ENCODE results near the gene CRYM.
A peak's percentile ranks its signal among the peaks of the same experiment; 100 is the strongest.

CRYM gene

DNA sequence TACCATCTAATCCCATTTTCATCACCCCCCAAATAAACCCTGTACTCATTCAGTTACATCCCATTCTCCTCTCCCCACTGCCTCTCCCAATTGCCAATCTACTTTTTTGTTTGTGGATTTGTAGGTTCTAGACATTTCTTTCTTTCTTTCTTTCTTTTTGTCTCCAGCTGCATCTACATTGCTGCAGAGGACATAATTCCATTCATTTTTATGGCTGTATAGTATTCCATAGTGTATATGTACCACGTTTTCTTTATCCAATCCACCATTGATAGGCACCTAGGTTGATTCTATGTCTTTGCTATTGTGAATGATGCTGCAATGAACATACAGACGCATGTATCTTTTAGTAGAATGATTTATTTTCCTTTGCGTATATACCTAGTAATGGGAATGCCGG, 6.3 kb upstream of the CRYM start:
- Histone ChIP-seq H2BK120ac (ENCODE audit: low read depth, low read length) (no peak overlapping the region), H2BK15ac (replicated peaks; ENCODE audit: low read depth) (no peak overlapping the region), H4K8ac (ENCODE audit: low read depth, low read length) (no peak overlapping the region), H3K56ac (ENCODE audit: low read length) (no peak overlapping the region), H3K27me3 (ENCODE audit: insufficient read depth, low read length, poor library complexity) (no peaks in the 10 kb centered on the region), H3K4me3 (ENCODE audit: low read length) (no peak overlapping the region), H3K18ac (ENCODE audit: low read length) (no peak overlapping the region), H3K23ac (ENCODE audit: low read length) (no peak overlapping the region), H3K9ac (ENCODE audit: low read length) (no peak overlapping the region), H3K36me3 (ENCODE audit: control insufficient read depth, insufficient read depth, low read length) (no peaks in the 10 kb centered on the region), H4K5ac (ENCODE audit: low read length) (no peak overlapping the region), H3K79me1 (ENCODE audit: low read length) (no peaks in the 10 kb centered on the region), H3K27ac (ENCODE audit: low read depth, low read length) (no peak overlapping the region), H3K79me2 (ENCODE audit: control insufficient read depth, insufficient read depth, low read length) (no peaks in the 10 kb centered on the region), H3K4ac (ENCODE audit: low read depth, low read length) (no peak overlapping the region), H3K4me1 (ENCODE audit: control insufficient read depth, low read depth, low read length) (no peaks in the 10 kb centered on the region), H3K4me2 (ENCODE audit: low read length) (no peak overlapping the region), H2AK5ac (ENCODE audit: low read length) (no peak overlapping the region), H2BK5ac (ENCODE audit: low read length) (no peak overlapping the region)
- WGBS (ENCODE audit: extremely low coverage, insufficient coverage, low lambda C conversion rate): no CpG with 5 or more reads among the region's 4 CpGs
- DNase-seq: no peak

DNA sequence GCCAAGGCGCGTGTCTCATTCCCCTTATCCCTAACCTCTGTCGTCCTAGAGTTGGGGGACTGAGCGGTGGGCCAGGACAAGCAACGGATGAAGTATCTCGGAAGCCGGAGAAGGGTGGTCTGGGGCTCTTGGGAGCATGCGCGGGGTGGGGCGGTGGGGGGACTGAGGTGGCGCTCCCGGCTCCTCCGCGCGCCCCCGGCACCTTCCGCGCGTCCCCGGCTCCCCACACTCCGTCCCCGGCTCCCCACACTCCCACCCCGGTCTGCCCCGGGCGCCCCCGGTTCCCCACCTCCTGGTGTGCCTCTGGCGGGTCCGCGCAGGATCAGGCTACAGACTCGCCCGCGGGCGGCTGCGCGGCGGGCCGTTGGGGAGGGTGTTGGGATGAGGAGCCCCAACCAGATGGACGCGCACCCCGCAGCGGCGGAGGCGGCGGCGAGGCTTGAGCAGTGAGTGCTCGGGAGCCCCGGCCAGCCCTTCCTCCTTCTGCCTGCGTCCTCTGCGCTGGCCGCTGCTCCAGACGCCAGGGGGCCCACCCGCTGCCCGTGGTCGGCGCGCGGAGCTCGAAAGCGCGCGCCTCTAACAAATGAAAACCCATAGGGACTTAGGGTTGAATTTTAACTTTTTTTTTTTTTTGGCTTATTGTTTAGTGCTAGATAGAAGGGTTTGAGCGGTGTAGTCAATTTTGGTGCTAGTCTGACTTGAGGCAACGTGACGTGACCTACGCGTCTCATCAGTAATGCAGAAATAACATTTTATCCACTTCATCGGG, 5.6 kb upstream of the CRYM start:
- Histone ChIP-seq H3K4me3 (ENCODE audit: low read length) (peak overlapping the region; percentile 51), H3K18ac (ENCODE audit: low read length) (peak overlapping the region; percentile 96), H2BK5ac (ENCODE audit: low read length) (no peak overlapping the region), H4K8ac (ENCODE audit: low read depth, low read length) (peak overlapping the region; percentile 97), H3K27ac (ENCODE audit: low read depth, low read length) (no peak overlapping the region), H3K23ac (ENCODE audit: low read length) (peak overlapping the region; percentile 33), H3K27me3 (ENCODE audit: insufficient read depth, low read length, poor library complexity) (no peaks in the 10 kb centered on the region), H3K79me2 (ENCODE audit: control insufficient read depth, insufficient read depth, low read length) (no peaks in the 10 kb centered on the region), H4K5ac (ENCODE audit: low read length) (no peak overlapping the region), H2BK15ac (replicated peaks; ENCODE audit: low read depth) (peak overlapping the region; percentile 79), H3K9ac (ENCODE audit: low read length) (peak overlapping the region; percentile 73), H3K56ac (ENCODE audit: low read length) (peak overlapping the region; percentile 87), H3K79me1 (ENCODE audit: low read length) (no peaks in the 10 kb centered on the region), H3K36me3 (ENCODE audit: control insufficient read depth, insufficient read depth, low read length) (no peaks in the 10 kb centered on the region), H3K4me1 (ENCODE audit: control insufficient read depth, low read depth, low read length) (no peaks in the 10 kb centered on the region), H2AK5ac (ENCODE audit: low read length) (no peak overlapping the region), H3K4ac (ENCODE audit: low read depth, low read length) (peak overlapping the region; percentile 97), H2BK120ac (ENCODE audit: low read depth, low read length) (peak overlapping the region; percentile 99), H3K4me2 (ENCODE audit: low read length) (peak overlapping the region; percentile 68)
- peak; percentile 73 for DNase-seq
- no CpG with 5 or more reads among the region's 67 CpGs for WGBS (ENCODE audit: extremely low coverage, insufficient coverage, low lambda C conversion rate)

DNA sequence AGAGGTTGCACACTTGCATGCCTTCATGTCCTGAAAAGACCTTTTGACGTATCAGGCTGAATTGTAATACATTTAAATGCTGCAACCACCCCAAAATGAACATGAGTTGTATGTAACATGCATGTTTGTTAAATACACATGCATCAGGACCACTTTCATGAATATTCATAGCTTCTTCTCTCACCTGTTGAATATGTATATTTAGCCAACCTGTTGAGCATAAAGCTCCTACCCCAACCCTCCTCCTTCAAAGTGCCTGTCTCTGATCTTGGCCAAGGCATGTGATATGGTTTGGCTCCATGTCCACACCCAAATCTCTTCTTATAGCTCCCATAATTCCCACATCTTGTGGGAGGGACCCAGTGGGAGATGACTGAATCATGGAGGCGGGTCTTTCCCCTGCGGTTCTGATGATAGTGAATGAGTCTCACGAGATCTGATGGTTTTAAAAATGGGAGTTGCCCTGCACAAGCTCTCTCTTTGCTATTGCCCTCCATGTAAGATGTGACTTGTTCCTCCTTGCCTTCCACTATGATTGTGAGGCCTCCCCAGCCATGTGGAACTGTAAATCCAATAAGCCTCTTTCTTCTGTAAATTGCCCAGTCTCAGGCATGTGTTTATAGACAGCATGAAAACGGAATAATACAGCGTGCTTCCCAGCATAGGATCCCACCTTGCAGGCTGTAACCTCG, 3.8 kb upstream of the CRYM start:
- H3K4me1 ChIP-seq (ENCODE audit: control insufficient read depth, low read depth, low read length): no peaks in the 10 kb centered on the region
- no peaks in the 10 kb centered on the region for H3K36me3 ChIP-seq (ENCODE audit: control insufficient read depth, insufficient read depth, low read length)
- no peak overlapping the region for H2BK5ac ChIP-seq (ENCODE audit: low read length)
- H3K23ac ChIP-seq (ENCODE audit: low read length): no peak overlapping the region
- no peak overlapping the region for H3K56ac ChIP-seq (ENCODE audit: low read length)
- H3K4me3 ChIP-seq (ENCODE audit: low read length): no peak overlapping the region
- H3K79me2 ChIP-seq (ENCODE audit: control insufficient read depth, insufficient read depth, low read length): no peaks in the 10 kb centered on the region
- no peaks in the 10 kb centered on the region for H3K27me3 ChIP-seq (ENCODE audit: insufficient read depth, low read length, poor library complexity)
- no peak overlapping the region for H2BK15ac ChIP-seq (replicated peaks; ENCODE audit: low read depth)
- H2BK120ac ChIP-seq (ENCODE audit: low read depth, low read length): no peak overlapping the region
- no peak overlapping the region for H3K27ac ChIP-seq (ENCODE audit: low read depth, low read length)
- H3K4ac ChIP-seq (ENCODE audit: low read depth, low read length): no peak overlapping the region
- no peak overlapping the region for H3K4me2 ChIP-seq (ENCODE audit: low read length)
- H3K9ac ChIP-seq (ENCODE audit: low read length): no peak overlapping the region
- WGBS (ENCODE audit: extremely low coverage, insufficient coverage, low lambda C conversion rate): no CpG with 5 or more reads among the region's 7 CpGs
- H3K79me1 ChIP-seq (ENCODE audit: low read length): no peaks in the 10 kb centered on the region
- no peak overlapping the region for H3K18ac ChIP-seq (ENCODE audit: low read length)
- H2AK5ac ChIP-seq (ENCODE audit: low read length): no peak overlapping the region
- no peak overlapping the region for H4K5ac ChIP-seq (ENCODE audit: low read length)
- no peak overlapping the region for H4K8ac ChIP-seq (ENCODE audit: low read depth, low read length)
- no peak for DNase-seq

DNA sequence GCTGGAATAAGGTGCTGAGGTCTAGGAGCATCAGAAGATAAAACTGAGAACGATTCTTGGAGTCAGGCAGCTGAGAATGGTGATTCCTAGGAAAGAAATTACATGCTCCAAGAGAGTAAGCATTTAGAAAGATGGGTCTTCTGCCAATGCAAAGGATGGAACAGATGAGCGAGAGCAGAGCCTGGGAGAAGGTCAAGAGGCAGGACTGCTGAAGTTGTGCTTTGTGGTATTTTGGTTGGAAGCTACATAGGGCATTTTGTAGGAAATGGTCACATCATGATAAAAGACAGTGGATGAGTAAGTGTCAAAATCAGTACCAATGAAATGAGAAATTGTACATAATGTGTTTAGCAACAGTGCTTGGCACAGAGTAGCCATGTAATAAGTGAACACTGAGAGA, 1.4 kb upstream of the CRYM start:
- peaks cover 2% of the 10 kb centered on the region for H3K27me3 ChIP-seq (ENCODE audit: insufficient read depth, low read length, poor library complexity)
- no peak for DNase-seq
- no CpG with 5 or more reads among the region's 2 CpGs for WGBS (ENCODE audit: extremely low coverage, insufficient coverage, low lambda C conversion rate)

DNA sequence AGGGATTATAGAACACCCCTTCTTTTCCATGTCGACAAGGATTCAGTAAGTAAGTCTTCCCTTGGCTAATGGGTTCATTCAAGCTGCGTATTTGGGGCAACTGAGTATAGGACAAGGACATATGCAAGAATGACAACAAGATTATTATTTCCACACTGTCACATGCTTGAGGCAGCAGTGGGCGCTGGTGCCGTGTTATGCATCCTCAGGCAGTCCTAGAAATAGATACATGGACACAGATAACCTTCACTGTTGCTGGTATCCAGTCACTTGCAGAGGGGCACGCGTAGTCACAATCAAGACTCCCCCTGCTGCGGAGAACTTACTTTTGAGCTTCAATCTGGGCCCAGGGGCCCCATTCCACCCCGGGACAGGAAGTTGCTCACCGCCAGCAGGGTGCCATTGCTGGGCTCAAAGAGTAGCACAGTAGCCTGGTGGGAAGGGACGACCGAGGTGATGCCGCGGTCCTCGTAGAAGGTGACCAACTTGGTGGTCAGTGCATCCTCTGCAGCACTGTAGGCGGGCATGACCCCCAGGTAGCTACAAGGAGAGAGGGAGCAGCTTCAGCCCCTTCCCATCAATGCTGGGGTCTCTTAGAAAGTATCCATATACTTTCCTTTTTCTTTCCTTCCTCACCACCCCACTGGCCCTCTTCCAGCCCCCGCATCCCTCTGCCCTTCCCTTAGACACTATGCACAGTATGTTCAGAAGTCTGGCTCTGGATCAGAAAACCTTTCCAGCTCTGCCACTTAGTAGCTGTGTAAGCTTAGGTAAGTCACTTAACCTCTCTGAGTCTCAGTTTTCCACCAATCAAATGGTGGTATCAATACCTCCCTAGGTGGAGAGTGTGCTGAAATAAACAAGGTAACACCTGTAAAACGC, 804 bp downstream of the CRYM start:
- Histone ChIP-seq H3K4ac (ENCODE audit: low read depth, low read length) (no peak overlapping the region), H3K23ac (ENCODE audit: low read length) (no peak overlapping the region), H3K79me2 (ENCODE audit: control insufficient read depth, insufficient read depth, low read length) (no peaks in the 10 kb centered on the region), H4K5ac (ENCODE audit: low read length) (no peak overlapping the region), H3K4me1 (ENCODE audit: control insufficient read depth, low read depth, low read length) (no peaks in the 10 kb centered on the region), H3K79me1 (ENCODE audit: low read length) (no peaks in the 10 kb centered on the region), H2BK120ac (ENCODE audit: low read depth, low read length) (no peak overlapping the region), H3K27me3 (ENCODE audit: insufficient read depth, low read length, poor library complexity) (peaks cover 2% of the 10 kb centered on the region), H2BK5ac (ENCODE audit: low read length) (no peak overlapping the region), H4K8ac (ENCODE audit: low read depth, low read length) (no peak overlapping the region), H3K4me3 (ENCODE audit: low read length) (no peak overlapping the region), H3K27ac (ENCODE audit: low read depth, low read length) (no peak overlapping the region), H3K56ac (ENCODE audit: low read length) (no peak overlapping the region), H2BK15ac (replicated peaks; ENCODE audit: low read depth) (no peak overlapping the region), H3K18ac (ENCODE audit: low read length) (no peak overlapping the region), H2AK5ac (ENCODE audit: low read length) (no peak overlapping the region), H3K36me3 (ENCODE audit: control insufficient read depth, insufficient read depth, low read length) (no peaks in the 10 kb centered on the region), H3K9ac (ENCODE audit: low read length) (no peak overlapping the region), H3K4me2 (ENCODE audit: low read length) (peak overlapping the region; percentile 94)
- DNase-seq: no peak
- WGBS (ENCODE audit: extremely low coverage, insufficient coverage, low lambda C conversion rate): no CpG with 5 or more reads among the region's 17 CpGs

More for the DNA sequence above, 1.4 kb upstream of the CRYM start:
- Histone ChIP-seq H3K9ac (ENCODE audit: low read length) (no peak overlapping the region), H3K79me1 (ENCODE audit: low read length) (no peaks in the 10 kb centered on the region), H2BK120ac (ENCODE audit: low read depth, low read length) (no peak overlapping the region), H4K8ac (ENCODE audit: low read depth, low read length) (no peak overlapping the region), H3K4me2 (ENCODE audit: low read length) (no peak overlapping the region), H3K4me3 (ENCODE audit: low read length) (no peak overlapping the region), H2BK15ac (replicated peaks; ENCODE audit: low read depth) (no peak overlapping the region), H3K56ac (ENCODE audit: low read length) (no peak overlapping the region), H3K18ac (ENCODE audit: low read length) (no peak overlapping the region), H3K4ac (ENCODE audit: low read depth, low read length) (no peak overlapping the region), H2BK5ac (ENCODE audit: low read length) (no peak overlapping the region), H3K23ac (ENCODE audit: low read length) (no peak overlapping the region), H2AK5ac (ENCODE audit: low read length) (no peak overlapping the region), H3K36me3 (ENCODE audit: control insufficient read depth, insufficient read depth, low read length) (no peaks in the 10 kb centered on the region), H3K79me2 (ENCODE audit: control insufficient read depth, insufficient read depth, low read length) (no peaks in the 10 kb centered on the region), H3K27ac (ENCODE audit: low read depth, low read length) (no peak overlapping the region), H4K5ac (ENCODE audit: low read length) (no peak overlapping the region), H3K4me1 (ENCODE audit: control insufficient read depth, low read depth, low read length) (no peaks in the 10 kb centered on the region)
